K562 (cell line): ENCODE data around the gene TRIM44. TPM values are rescaled to one million over a fixed set of nuclear protein-coding genes. Genes with fewer than 3 reads are reported as not detected.

Source experiments
- ATAC-seq: fragments of 200-7000 bp; cut with Tn5 transposase; 3 replicates; pipeline ENCODE4 v1.9.1; 2020; ENCODE audit warnings: moderate library complexity
- BruUV-seq: library from RNA; stranded (reverse); fragments of 400-500 nt; replicated peaks from 2 replicates; lab custom pipeline; 2021; lab: Mats Ljungman, UMichigan
- CTCF ChIA-PET: fragments of 300-600 bp; formaldehyde crosslinking; extraction: SDS; loops from one replicate; lab custom pipeline; 2021; ENCODE audit warnings: low intra/inter-chr PET ratio; lab: Yijun Ruan, JAX
- POLR2A ChIA-PET: fragments of 300-600, 350-650 bp; sonication (Branson Sonifier 250); formaldehyde crosslinking; extraction: SDS; loops from one replicate; lab custom pipeline; 2021; ENCODE audit warnings: antibody characterized with exemption, inconsistent platforms; lab: Yijun Ruan, JAX
- DNase-seq, 4 experiments: peaks; one replicate each; pipeline versions ENCODE4 v3.0.0 to v3.0.0-alpha.2; 2011 to 2018; ENCODE audit warnings: low spot score in 3 of 4, mixed read lengths in 3 of 4; ENCODE audit errors: extremely low read depth in 1 of 4
- FAIRE-seq: peaks from 2 replicates; lab custom pipeline; 2011; peaks lifted over from hg19 to GRCh38; lab: Jason Lieb, UNC
- H2AFZ ChIP-seq: 2 replicates; pipeline ENCODE4 v1.6.0; 2011; ENCODE audit warnings: low read depth, low read length, control low read depth, inconsistent platforms
- H3K27ac ChIP-seq: fragments of 200-600 bp; 3 replicates; pipeline ENCODE4 v1.8.0; 2011; ENCODE audit warnings: low read depth, mild to moderate bottlenecking, control low read depth, inconsistent platforms, low read length, moderate library complexity, mixed read lengths; ENCODE audit errors: extremely low read depth
- H3K27me3 ChIP-seq, 2 experiments: fragments of 300-600 bp in 1 of 2; 2 replicates in 1 of 2; 3 replicates in 1 of 2; pipeline versions ENCODE4 v1.6.0 to v1.8.0; 2011; ENCODE audit warnings: inconsistent platforms in 2 of 2, low read length in 2 of 2, mild to moderate bottlenecking in 1 of 2, mixed read lengths in 1 of 2, moderate library complexity in 1 of 2; ENCODE audit not compliant: control insufficient read depth in 2 of 2, insufficient read depth in 2 of 2
- H3K36me3 ChIP-seq: fragments of 300-600 bp; 3 replicates; pipeline ENCODE4 v1.8.0; 2011; ENCODE audit warnings: mild to moderate bottlenecking, low read length, inconsistent platforms; ENCODE audit not compliant: control insufficient read depth, insufficient read depth
- H3K4me1 ChIP-seq, 2 experiments: fragments of 200-600 bp in 1 of 2; replicated peaks in 1 of 2; 2 replicates in 1 of 2; 3 replicates in 1 of 2; pipeline versions ENCODE4 v1.5.1 to v1.8.0; 2011; ENCODE audit warnings: inconsistent platforms in 2 of 2, low read length in 2 of 2, mild to moderate bottlenecking in 1 of 2, mixed read lengths in 1 of 2, moderate library complexity in 1 of 2; ENCODE audit not compliant: control insufficient read depth in 2 of 2, insufficient read depth in 2 of 2
- H3K4me2 ChIP-seq: 2 replicates; pipeline ENCODE4 v1.6.1; 2011; ENCODE audit warnings: low read length, control low read depth, inconsistent platforms, mixed read lengths; ENCODE audit not compliant: insufficient read depth
- H3K4me3 ChIP-seq: fragments of 200-600 bp; sonication (generic), shearing (Covaris generic); 2 replicates; pipeline ENCODE4 v1.5.1; 2016; ENCODE audit warnings: control low read depth, inconsistent platforms
- H3K79me2 ChIP-seq: fragments of 200-600 bp; 3 replicates; pipeline ENCODE4 v1.8.0; 2011; ENCODE audit warnings: low read length, inconsistent platforms; ENCODE audit not compliant: control insufficient read depth, insufficient read depth
- H3K9ac ChIP-seq, 2 experiments: 2 replicates each; pipeline versions ENCODE4 v1.6.0 to v1.6.1; 2011; ENCODE audit warnings: low read depth in 2 of 2, low read length in 2 of 2, control low read depth in 1 of 2, inconsistent platforms in 1 of 2, mild to moderate bottlenecking in 1 of 2, mixed read lengths in 1 of 2; ENCODE audit not compliant: insufficient read depth in 1 of 2
- H3K9me1 ChIP-seq: one replicate; pipeline ENCODE4 v1.6.0; 2011; ENCODE audit warnings: inconsistent platforms, mild to moderate bottlenecking, low read length, moderate library complexity; ENCODE audit not compliant: control insufficient read depth, insufficient read depth
- H3K9me3 ChIP-seq: replicated peaks from 2 replicates; pipeline ENCODE4 v1.5.1; 2011; ENCODE audit warnings: low read depth, low read length, inconsistent platforms; ENCODE audit not compliant: control insufficient read depth, insufficient read depth
- H4K20me1 ChIP-seq: replicated peaks from 2 replicates; pipeline ENCODE4 v1.6.1; 2011; ENCODE audit warnings: low read length, inconsistent platforms, mixed read lengths; ENCODE audit not compliant: control insufficient read depth, insufficient read depth
- ATF7 ChIP-seq: fragments of 450-650 bp; IDR thresholded peaks from 2 replicates; pipeline ENCODE4 v1.7.1; 2014; ENCODE audit warnings: mild to moderate bottlenecking, moderate library complexity
- EGR1 ChIP-seq: fragments of 450-650 bp; conservative IDR thresholded peaks from 2 replicates; pipeline ENCODE4 v1.6.1; 2017; ENCODE audit warnings: mild to moderate bottlenecking
- KLF13 ChIP-seq: fragments of 450-650 bp; IDR thresholded peaks from 2 replicates; pipeline ENCODE4 v1.6.1; 2016; ENCODE audit warnings: missing genetic modification characterization, low read depth, mild to moderate bottlenecking, missing compliant biosample characterization, moderate library complexity, borderline replicate concordance
- NR3C1 ChIP-seq: sonication (generic); formaldehyde crosslinking; IDR thresholded peaks from 2 replicates; pipeline ENCODE4 v1.8.1; 2022; ENCODE audit warnings: missing genetic modification reagents
- SIRT6 ChIP-seq: IDR thresholded peaks from one replicate; pipeline ENCODE4 v1.6.1; 2012; ENCODE audit warnings: low read depth, mild to moderate bottlenecking, control low read depth, inconsistent platforms, low read length, moderate library complexity
- SNRNP70 ChIP-seq: fragments of 200-400 bp; formaldehyde crosslinking; optimal IDR thresholded peaks from 2 replicates; pipeline ENCODE3; 2017; ENCODE audit warnings: low read depth, low read length
- ZNF217 ChIP-seq: sonication (generic); formaldehyde crosslinking; IDR thresholded peaks from 2 replicates; pipeline ENCODE4 v1.8.0; 2022; ENCODE audit warnings: mild to moderate bottlenecking, missing genetic modification reagents
- WGBS: fragments of 100-300 bp; shearing (Covaris generic); methylation state at CpG from one replicate; pipeline ENCODE4 v1.1.6; 2016; ENCODE audit warnings: low coverage, mixed read lengths; ENCODE audit not compliant: insufficient coverage; ENCODE audit errors: missing lambda C conversion rate; 5-methylcytosine and 5-hydroxymethylcytosine counted together
- in situ Hi-C: fragments of 300-500 bp; cut with MboI; formaldehyde crosslinking; loops from 4 replicates; pipeline ENCODE4 v1.15.0; 2018; ENCODE audit warnings: inconsistent platforms, mixed read lengths
- intact Hi-C: fragments of 100-400 bp; cut with micrococcal nuclease; formaldehyde crosslinking; loops from 2 replicates; pipeline ENCODE4 v1.14.2; 2022
- polyA plus RNA-seq, 8 experiments: library from polyadenylated mRNA; depleted of rRNA in 4 of 8; stranded (reverse) in 5 of 8; unstranded in 3 of 8; fragments of >200 nt; fragmentation: Nextera tagmentation in 2 of 8; fragmentation: Illumina TruSeq in 1 of 8; extraction: Ambion mirVana in 2 of 8; extraction: Trizol in 1 of 8; gene quantifications; 2 replicates each; pipeline versions ENCODE4 v1.2.1 to v1.2.3, GENCODE V29; 2011 to 2014; ENCODE audit warnings: inconsistent platforms in 1 of 8, missing spikeins in 1 of 8
- total RNA-seq, 7 experiments: library from RNA; depleted of rRNA in 6 of 7; stranded (reverse); fragments of >200 nt in 6 of 7; fragmentation: Illumina TruSeq in 2 of 7; extraction: Trizol in 2 of 7; gene quantifications; 2 replicates each; pipeline versions ENCODE4 v1.2.1 to v1.2.3, GENCODE V29; 2011 to 2021; ENCODE audit warnings: low replicate concordance in 1 of 7
- TF ChIP-seq, protein P1 (sequence below): fragments of 250-450 bp; sonication (Bioruptor Pico); IDR thresholded peaks from 2 replicates; pipeline ENCODE4 v1.5.0; 2021
- TF ChIP-seq, protein P2 (sequence below): fragments of 250-450 bp; sonication (Bioruptor Pico); IDR thresholded peaks from 2 replicates; pipeline ENCODE4 v1.5.0; 2021
- TF ChIP-seq, protein P3 (sequence below): fragments of 450-650 bp; IDR thresholded peaks from 2 replicates; pipeline ENCODE4 v1.6.1; 2016; ENCODE audit warnings: low read depth

Gene TRIM44
- total and polyA plus RNA-seq, 9 of the 15 experiments (the other 6 are each of a cell fraction or from before 2014, with no cell fraction given), result 8.3 to 105 (median 37.2) TPM

DNA sequence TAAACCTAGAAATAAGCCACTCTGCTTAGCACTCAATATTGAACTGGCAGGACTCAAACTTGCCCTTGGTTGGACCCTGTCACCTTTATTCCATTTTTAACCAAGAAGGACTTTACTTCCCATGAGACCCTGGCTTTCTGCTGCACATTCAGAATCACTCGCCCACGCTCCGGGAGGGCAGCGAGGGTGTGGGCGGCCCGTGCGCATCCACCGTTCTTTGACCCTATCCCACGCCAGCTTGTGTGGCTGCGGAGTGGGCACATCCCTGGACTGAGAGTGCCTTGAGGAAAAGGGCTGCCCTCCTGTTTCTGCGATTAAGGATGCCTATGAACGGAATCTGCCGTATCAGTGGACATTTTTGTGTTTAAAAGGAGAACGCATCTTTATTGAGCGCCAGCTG is 39.6 kb downstream of the TRIM44 start:
- DNase-seq, result no peak
- TF ChIP-seq SIRT6, result no peak
- TF ChIP-seq ZNF217 (CRISPR knock-in tag), result no peak
- TF ChIP-seq, protein P1, sequence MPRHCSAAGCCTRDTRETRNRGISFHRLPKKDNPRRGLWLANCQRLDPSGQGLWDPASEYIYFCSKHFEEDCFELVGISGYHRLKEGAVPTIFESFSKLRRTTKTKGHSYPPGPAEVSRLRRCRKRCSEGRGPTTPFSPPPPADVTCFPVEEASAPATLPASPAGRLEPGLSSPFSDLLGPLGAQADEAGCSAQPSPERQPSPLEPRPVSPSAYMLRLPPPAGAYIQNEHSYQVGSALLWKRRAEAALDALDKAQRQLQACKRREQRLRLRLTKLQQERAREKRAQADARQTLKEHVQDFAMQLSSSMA (CRISPR knock-in tag), result no peak
- no peak for TF ChIP-seq ATF7
- TF ChIP-seq SNRNP70, result no peak
- TF ChIP-seq, protein P2, sequence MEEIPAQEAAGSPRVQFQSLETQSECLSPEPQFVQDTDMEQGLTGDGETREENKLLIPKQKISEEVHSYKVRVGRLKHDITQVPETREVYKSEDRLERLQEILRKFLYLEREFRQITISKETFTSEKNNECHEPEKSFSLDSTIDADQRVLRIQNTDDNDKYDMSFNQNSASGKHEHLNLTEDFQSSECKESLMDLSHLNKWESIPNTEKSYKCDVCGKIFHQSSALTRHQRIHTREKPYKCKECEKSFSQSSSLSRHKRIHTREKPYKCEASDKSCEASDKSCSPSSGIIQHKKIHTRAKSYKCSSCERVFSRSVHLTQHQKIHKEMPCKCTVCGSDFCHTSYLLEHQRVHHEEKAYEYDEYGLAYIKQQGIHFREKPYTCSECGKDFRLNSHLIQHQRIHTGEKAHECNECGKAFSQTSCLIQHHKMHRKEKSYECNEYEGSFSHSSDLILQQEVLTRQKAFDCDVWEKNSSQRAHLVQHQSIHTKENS (CRISPR knock-in tag), result no peak
- no peak for TF ChIP-seq EGR1
- no peak for TF ChIP-seq NR3C1 (CRISPR knock-in tag)
- TF ChIP-seq, protein P3, sequence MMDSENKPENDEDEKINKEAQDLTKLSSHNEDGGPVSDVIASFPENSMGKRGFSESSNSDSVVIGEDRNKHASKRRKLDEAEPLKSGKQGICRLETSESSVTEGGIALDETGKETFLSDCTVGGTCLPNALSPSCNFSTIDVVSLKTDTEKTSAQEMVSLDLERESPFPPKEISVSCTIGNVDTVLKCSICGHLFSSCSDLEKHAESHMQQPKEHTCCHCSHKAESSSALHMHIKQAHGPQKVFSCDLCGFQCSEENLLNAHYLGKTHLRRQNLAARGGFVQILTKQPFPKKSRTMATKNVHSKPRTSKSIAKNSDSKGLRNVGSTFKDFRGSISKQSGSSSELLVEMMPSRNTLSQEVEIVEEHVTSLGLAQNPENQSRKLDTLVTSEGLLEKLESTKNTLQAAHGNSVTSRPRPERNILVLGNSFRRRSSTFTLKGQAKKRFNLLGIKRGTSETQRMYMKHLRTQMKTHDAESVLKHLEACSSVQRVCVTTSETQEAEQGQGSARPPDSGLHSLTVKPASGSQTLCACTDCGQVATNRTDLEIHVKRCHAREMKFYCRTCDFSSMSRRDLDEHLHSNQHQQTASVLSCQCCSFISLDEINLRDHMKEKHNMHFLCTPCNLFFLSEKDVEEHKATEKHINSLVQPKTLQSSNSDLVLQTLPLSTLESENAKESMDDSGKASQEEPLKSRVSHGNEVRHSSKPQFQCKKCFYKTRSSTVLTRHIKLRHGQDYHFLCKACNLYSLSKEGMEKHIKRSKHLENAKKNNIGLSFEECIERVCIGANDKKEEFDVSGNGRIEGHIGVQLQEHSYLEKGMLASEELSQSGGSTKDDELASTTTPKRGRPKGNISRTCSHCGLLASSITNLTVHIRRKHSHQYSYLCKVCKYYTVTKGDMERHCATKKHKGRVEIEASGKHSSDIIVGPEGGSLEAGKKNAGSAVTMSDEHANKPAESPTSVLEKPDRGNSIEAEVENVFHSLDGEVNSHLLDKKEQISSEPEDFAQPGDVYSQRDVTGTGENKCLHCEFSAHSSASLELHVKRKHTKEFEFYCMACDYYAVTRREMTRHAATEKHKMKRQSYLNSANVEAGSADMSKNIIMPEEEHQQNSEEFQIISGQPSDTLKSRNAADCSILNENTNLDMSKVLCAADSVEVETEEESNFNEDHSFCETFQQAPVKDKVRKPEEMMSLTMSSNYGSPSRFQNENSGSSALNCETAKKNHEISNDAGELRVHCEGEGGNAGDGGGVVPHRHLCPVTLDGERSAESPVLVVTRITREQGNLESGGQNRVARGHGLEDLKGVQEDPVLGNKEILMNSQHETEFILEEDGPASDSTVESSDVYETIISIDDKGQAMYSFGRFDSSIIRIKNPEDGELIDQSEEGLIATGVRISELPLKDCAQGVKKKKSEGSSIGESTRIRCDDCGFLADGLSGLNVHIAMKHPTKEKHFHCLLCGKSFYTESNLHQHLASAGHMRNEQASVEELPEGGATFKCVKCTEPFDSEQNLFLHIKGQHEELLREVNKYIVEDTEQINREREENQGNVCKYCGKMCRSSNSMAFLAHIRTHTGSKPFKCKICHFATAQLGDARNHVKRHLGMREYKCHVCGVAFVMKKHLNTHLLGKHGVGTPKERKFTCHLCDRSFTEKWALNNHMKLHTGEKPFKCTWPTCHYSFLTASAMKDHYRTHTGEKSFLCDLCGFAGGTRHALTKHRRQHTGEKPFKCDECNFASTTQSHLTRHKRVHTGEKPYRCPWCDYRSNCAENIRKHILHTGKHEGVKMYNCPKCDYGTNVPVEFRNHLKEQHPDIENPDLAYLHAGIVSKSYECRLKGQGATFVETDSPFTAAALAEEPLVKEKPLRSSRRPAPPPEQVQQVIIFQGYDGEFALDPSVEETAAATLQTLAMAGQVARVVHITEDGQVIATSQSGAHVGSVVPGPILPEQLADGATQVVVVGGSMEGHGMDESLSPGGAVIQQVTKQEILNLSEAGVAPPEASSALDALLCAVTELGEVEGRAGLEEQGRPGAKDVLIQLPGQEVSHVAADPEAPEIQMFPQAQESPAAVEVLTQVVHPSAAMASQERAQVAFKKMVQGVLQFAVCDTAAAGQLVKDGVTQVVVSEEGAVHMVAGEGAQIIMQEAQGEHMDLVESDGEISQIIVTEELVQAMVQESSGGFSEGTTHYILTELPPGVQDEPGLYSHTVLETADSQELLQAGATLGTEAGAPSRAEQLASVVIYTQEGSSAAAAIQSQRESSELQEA, result no peak
- no peak for TF ChIP-seq KLF13 (tag)

More for the DNA sequence above, 39.6 kb downstream of the TRIM44 start:
- Histone ChIP-seq H3K4me3 (no peak overlapping the region), H3K4me1 (no peaks in the 10 kb centered on the region), H3K9me1 (no peaks in the 10 kb centered on the region), H3K79me2 (peaks cover 5% of the 10 kb centered on the region; the same call in 2 of the 3 replicates), H3K36me3 (no peaks in the 10 kb centered on the region), H3K27me3 (no peaks in the 10 kb centered on the region), H3K9ac (no peak overlapping the region), H3K9me3 (no peaks in the 10 kb centered on the region; the same call in 1 of the 2 replicates), H4K20me1 (no peaks in the 10 kb centered on the region), H3K4me2 (no peak overlapping the region), H2AFZ (no peak overlapping the region), H3K27ac (no peak overlapping the region)
- POLR2A ChIA-PET, result no interaction called here
- ATAC-seq (no peak), FAIRE-seq (no peak)
- CTCF ChIA-PET, result no interaction called here
- WGBS, result 96% methylated on average over 15 of the region's 15 CpGs
- intact Hi-C loops, result no loop called here
- in situ Hi-C loops, result no loop called here
- BruUV-seq, result no TSS peak
